ENCODE data around the gene KCNK2.

Gene KCNK2

DNA sequence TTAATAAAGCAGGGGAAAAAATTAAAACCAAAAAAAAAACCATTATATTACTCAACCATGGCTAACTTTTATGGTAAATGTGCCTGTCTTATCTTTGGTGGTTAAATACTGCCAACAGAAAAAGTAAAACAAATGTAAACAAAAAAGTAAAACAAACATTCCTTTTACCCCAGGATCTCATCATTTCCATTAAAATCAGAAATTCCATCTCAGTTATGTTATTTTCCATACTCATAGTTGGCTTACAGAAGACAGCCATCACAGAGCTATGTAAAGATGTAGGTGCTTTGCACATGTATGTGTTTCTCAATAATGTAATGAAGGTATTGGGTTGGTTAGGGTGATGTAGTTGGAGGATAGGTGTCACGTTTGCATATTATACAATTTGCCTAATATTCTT lies 185.0 kb downstream of the KCNK2 start:
- H3K9ac ChIP-seq (ENCODE audit: low read depth in 1 of 2, low read length in 2 of 2) = no peak overlapping the region
- no peak overlapping the region for H3K27ac ChIP-seq (ENCODE audit: low read depth in 2 of 2, low read length in 2 of 2)
- no peak overlapping the region for H3K4me3 ChIP-seq (ENCODE audit: low read length in 2 of 2)
- no peaks in the 10 kb centered on the region for H3K9me3 ChIP-seq (ENCODE audit: control insufficient read depth in 2 of 2, low read length in 2 of 2)
- H3K36me3 ChIP-seq (ENCODE audit: control insufficient read depth in 2 of 2, insufficient read depth in 2 of 2, low read length in 2 of 2) = no peaks in the 10 kb centered on the region
- no peaks in the 10 kb centered on the region for H3K27me3 ChIP-seq (ENCODE audit: control insufficient read depth in 2 of 2, insufficient read depth in 2 of 2, low read length in 2 of 2)
- no peaks in the 10 kb centered on the region for H3K4me1 ChIP-seq (ENCODE audit: control insufficient read depth in 2 of 2, insufficient read depth in 2 of 2, low read length in 2 of 2)

DNA sequence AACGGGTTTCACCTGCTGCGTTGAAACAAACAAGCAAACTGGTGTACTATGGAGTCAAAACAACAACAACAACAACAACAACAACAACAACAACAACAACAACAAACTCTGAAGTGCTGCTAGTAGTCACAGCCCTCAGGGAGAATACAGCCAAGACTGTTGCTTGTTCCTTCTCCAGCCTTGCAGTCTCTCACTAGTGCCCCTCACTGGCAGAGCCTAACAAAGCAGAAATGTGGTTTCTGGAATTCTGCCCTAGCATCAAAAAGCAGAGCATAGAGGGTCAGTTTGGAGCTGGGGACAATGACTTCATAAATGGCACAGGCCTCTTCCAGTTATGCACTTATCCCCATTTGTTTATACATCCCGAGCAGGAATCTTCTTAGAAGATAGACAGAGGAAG lies 187.4 kb downstream of the KCNK2 start:
- H3K4me1 ChIP-seq (ENCODE audit: control insufficient read depth in 2 of 2, insufficient read depth in 2 of 2, low read length in 2 of 2) = no peaks in the 10 kb centered on the region
- no peak overlapping the region for H3K4me3 ChIP-seq (ENCODE audit: low read length in 2 of 2)
- no peaks in the 10 kb centered on the region for H3K9me3 ChIP-seq (ENCODE audit: control insufficient read depth in 2 of 2, low read length in 2 of 2)
- H3K27me3 ChIP-seq (ENCODE audit: control insufficient read depth in 2 of 2, insufficient read depth in 2 of 2, low read length in 2 of 2) = no peaks in the 10 kb centered on the region
- H3K36me3 ChIP-seq (ENCODE audit: control insufficient read depth in 2 of 2, insufficient read depth in 2 of 2, low read length in 2 of 2) = no peaks in the 10 kb centered on the region
- H3K27ac ChIP-seq (ENCODE audit: low read depth in 2 of 2, low read length in 2 of 2) = no peak overlapping the region
- H3K9ac ChIP-seq (ENCODE audit: low read depth in 1 of 2, low read length in 2 of 2) = no peak overlapping the region

- Histone ChIP-seq H3K27ac (ENCODE audit: low read depth in 2 of 2, low read length in 2 of 2) (no peak overlapping the region), H3K9ac (ENCODE audit: low read depth in 1 of 2, low read length in 2 of 2) (no peak overlapping the region)
These were observed 191.4 kb downstream of the KCNK2 start for GRCh38 chr1:215273838-215274516.

GRCh38 chr1:215276582-215276981 lies 194.0 kb downstream of the KCNK2 start:
- Histone ChIP-seq H3K27ac (ENCODE audit: low read depth in 2 of 2, low read length in 2 of 2) (no peak overlapping the region), H3K9me3 (ENCODE audit: control insufficient read depth in 2 of 2, low read length in 2 of 2) (no peaks in the 10 kb centered on the region), H3K27me3 (ENCODE audit: control insufficient read depth in 2 of 2, insufficient read depth in 2 of 2, low read length in 2 of 2) (no peaks in the 10 kb centered on the region), H3K36me3 (ENCODE audit: control insufficient read depth in 2 of 2, insufficient read depth in 2 of 2, low read length in 2 of 2) (no peaks in the 10 kb centered on the region), H3K9ac (ENCODE audit: low read depth in 1 of 2, low read length in 2 of 2) (no peak overlapping the region), H3K4me1 (ENCODE audit: control insufficient read depth in 2 of 2, insufficient read depth in 2 of 2, low read length in 2 of 2) (no peaks in the 10 kb centered on the region), H3K4me3 (ENCODE audit: low read length in 2 of 2) (no peak overlapping the region)

More at GRCh38 chr1:215273838-215274516, 191.4 kb downstream of the KCNK2 start:
- H3K27me3 ChIP-seq (ENCODE audit: control insufficient read depth in 2 of 2, insufficient read depth in 2 of 2, low read length in 2 of 2) = no peaks in the 10 kb centered on the region
- H3K4me3 ChIP-seq (ENCODE audit: low read length in 2 of 2) = no peak overlapping the region
- no peaks in the 10 kb centered on the region for H3K4me1 ChIP-seq (ENCODE audit: control insufficient read depth in 2 of 2, insufficient read depth in 2 of 2, low read length in 2 of 2)
- no peaks in the 10 kb centered on the region for H3K9me3 ChIP-seq (ENCODE audit: control insufficient read depth in 2 of 2, low read length in 2 of 2)
- no peaks in the 10 kb centered on the region for H3K36me3 ChIP-seq (ENCODE audit: control insufficient read depth in 2 of 2, insufficient read depth in 2 of 2, low read length in 2 of 2)

GRCh38 chr1:215277532-215277931 lies 195.0 kb downstream of the KCNK2 start:
- H3K4me3 ChIP-seq (ENCODE audit: low read length in 2 of 2) = no peak overlapping the region
- no peaks in the 10 kb centered on the region for H3K36me3 ChIP-seq (ENCODE audit: control insufficient read depth in 2 of 2, insufficient read depth in 2 of 2, low read length in 2 of 2)
- no peak overlapping the region for H3K27ac ChIP-seq (ENCODE audit: low read depth in 2 of 2, low read length in 2 of 2)
- H3K27me3 ChIP-seq (ENCODE audit: control insufficient read depth in 2 of 2, insufficient read depth in 2 of 2, low read length in 2 of 2) = no peaks in the 10 kb centered on the region
- H3K4me1 ChIP-seq (ENCODE audit: control insufficient read depth in 2 of 2, insufficient read depth in 2 of 2, low read length in 2 of 2) = no peaks in the 10 kb centered on the region
- no peak overlapping the region for H3K9ac ChIP-seq (ENCODE audit: low read depth in 1 of 2, low read length in 2 of 2)
- H3K9me3 ChIP-seq (ENCODE audit: control insufficient read depth in 2 of 2, low read length in 2 of 2) = no peaks in the 10 kb centered on the region

GRCh38 chr1:215279682-215280081 lies 197.1 kb downstream of the KCNK2 start:
- H3K27ac ChIP-seq (ENCODE audit: low read depth in 2 of 2, low read length in 2 of 2) = no peak overlapping the region
- no peaks in the 10 kb centered on the region for H3K27me3 ChIP-seq (ENCODE audit: control insufficient read depth in 2 of 2, insufficient read depth in 2 of 2, low read length in 2 of 2)
- no peaks in the 10 kb centered on the region for H3K4me1 ChIP-seq (ENCODE audit: control insufficient read depth in 2 of 2, insufficient read depth in 2 of 2, low read length in 2 of 2)
- no peak overlapping the region for H3K9ac ChIP-seq (ENCODE audit: low read depth in 1 of 2, low read length in 2 of 2)
- H3K9me3 ChIP-seq (ENCODE audit: control insufficient read depth in 2 of 2, low read length in 2 of 2) = no peaks in the 10 kb centered on the region
- no peaks in the 10 kb centered on the region for H3K36me3 ChIP-seq (ENCODE audit: control insufficient read depth in 2 of 2, insufficient read depth in 2 of 2, low read length in 2 of 2)
- H3K4me3 ChIP-seq (ENCODE audit: low read length in 2 of 2) = no peak overlapping the region

GRCh38 chr1:215282557-215282956 lies 200.0 kb downstream of the KCNK2 start:
- no peak overlapping the region for H3K9ac ChIP-seq (ENCODE audit: low read depth in 1 of 2, low read length in 2 of 2)
- H3K27me3 ChIP-seq (ENCODE audit: control insufficient read depth in 2 of 2, insufficient read depth in 2 of 2, low read length in 2 of 2) = no peaks in the 10 kb centered on the region
- no peaks in the 10 kb centered on the region for H3K36me3 ChIP-seq (ENCODE audit: control insufficient read depth in 2 of 2, insufficient read depth in 2 of 2, low read length in 2 of 2)

DNA sequence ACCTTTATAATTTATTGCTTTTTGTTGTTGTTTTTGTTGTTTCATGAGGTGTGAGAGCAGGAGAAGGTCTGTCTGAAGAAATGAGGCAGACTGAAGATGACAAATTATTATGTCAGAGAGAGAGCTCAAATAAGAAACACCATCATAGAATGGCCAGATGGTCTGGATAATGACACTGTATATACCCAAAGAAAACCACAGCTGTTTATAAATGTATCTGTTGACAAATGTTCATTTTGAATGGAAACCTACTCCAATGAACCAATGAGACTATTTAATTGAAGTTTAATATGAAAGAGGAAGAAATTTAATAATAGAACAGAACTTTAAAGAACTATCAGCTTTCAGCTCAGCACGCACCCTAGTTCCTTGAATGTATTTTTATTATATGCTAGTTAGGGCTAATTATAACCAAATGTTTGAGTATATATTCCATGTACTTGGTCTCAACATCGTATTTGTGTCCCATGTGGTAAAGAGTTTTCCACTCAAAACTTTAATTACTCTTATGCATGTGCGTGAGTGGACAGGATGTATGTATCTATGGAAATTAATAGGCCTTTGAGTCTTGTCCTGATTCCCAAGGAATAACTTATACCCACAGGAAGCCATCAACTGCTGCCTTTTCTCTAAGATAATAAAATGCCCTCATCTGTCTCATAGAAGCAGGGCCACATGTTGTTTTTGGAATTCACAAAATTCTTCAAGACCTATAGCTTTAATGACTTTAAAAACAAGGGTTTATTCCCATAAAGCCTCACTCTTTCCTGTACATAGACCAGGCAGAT lies 202.7 kb downstream of the KCNK2 start:
- no peaks in the 10 kb centered on the region for H3K4me1 ChIP-seq (ENCODE audit: control insufficient read depth in 2 of 2, insufficient read depth in 2 of 2, low read length in 2 of 2)
- no peak overlapping the region for H3K27ac ChIP-seq (ENCODE audit: low read depth in 2 of 2, low read length in 2 of 2)
- H3K4me3 ChIP-seq (ENCODE audit: low read length in 2 of 2) = no peak overlapping the region
- no peak overlapping the region for H3K9ac ChIP-seq (ENCODE audit: low read depth in 1 of 2, low read length in 2 of 2)
- no peaks in the 10 kb centered on the region for H3K9me3 ChIP-seq (ENCODE audit: control insufficient read depth in 2 of 2, low read length in 2 of 2)
- H3K27me3 ChIP-seq (ENCODE audit: control insufficient read depth in 2 of 2, insufficient read depth in 2 of 2, low read length in 2 of 2) = no peaks in the 10 kb centered on the region
- H3K36me3 ChIP-seq (ENCODE audit: control insufficient read depth in 2 of 2, insufficient read depth in 2 of 2, low read length in 2 of 2) = no peaks in the 10 kb centered on the region

More at GRCh38 chr1:215282557-215282956, 200.0 kb downstream of the KCNK2 start:
- H3K27ac ChIP-seq (ENCODE audit: low read depth in 2 of 2, low read length in 2 of 2) = no peak overlapping the region
- H3K4me3 ChIP-seq (ENCODE audit: low read length in 2 of 2) = no peak overlapping the region
- H3K4me1 ChIP-seq (ENCODE audit: control insufficient read depth in 2 of 2, insufficient read depth in 2 of 2, low read length in 2 of 2) = no peaks in the 10 kb centered on the region
- H3K9me3 ChIP-seq (ENCODE audit: control insufficient read depth in 2 of 2, low read length in 2 of 2) = no peaks in the 10 kb centered on the region

All from mucosa of rectum (tissue), 2 donors.